ENCODE results near the gene FAU.

The FAU gene

GRCh38 chr11:65083834-65084597 is 37.9 kb downstream of the FAU start, which contains the start of the genes CDCA5 and ZFPL1:
Gene CDCA5 (minus strand): TSS chr11:65084040. CDS start chr11:65083978, 62 bp downstream.
Gene ZFPL1 (plus strand): TSS chr11:65084222. CDS start chr11:65084699, 477 bp downstream.
- no peaks in the 10 kb centered on the region for H3K27me3 ChIP-seq (ENCODE audit: low read depth)
- H3K4me1 ChIP-seq: peaks cover 6% of the 10 kb centered on the region
- peak within 1 kb of the TSS; percentile 98 for H3K4me3 ChIP-seq
- in situ Hi-C loops (cut with MboI; ENCODE audit: low sequenced_read_pairs): no loop called here
- peaks cover 62% of the 10 kb centered on the region for H3K36me3 ChIP-seq (replicated peaks)
- H3K9me3 ChIP-seq: no peaks in the 10 kb centered on the region
- peak; percentile 94 to 96 for DNase-seq (ENCODE audit: low spot score in 2 of 2)

- peak overlapping the region; percentile 98 for H3K4me3 ChIP-seq
- no peak for DNase-seq (ENCODE audit: low spot score in 2 of 2)
- in situ Hi-C loops (cut with MboI; ENCODE audit: low sequenced_read_pairs): no loop called here
- H3K27me3 ChIP-seq (ENCODE audit: low read depth): no peaks in the 10 kb centered on the region
- peaks cover 6% of the 10 kb centered on the region for H3K4me1 ChIP-seq
- no peaks in the 10 kb centered on the region for H3K9me3 ChIP-seq
- peaks cover 69% of the 10 kb centered on the region for H3K36me3 ChIP-seq (replicated peaks)
These were observed 38.6 kb downstream of the FAU start for GRCh38 chr11:65083134-65083833.

GRCh38 chr11:65078786-65079342 is 43.1 kb downstream of the FAU start:
- H3K36me3 ChIP-seq (replicated peaks): peaks cover 77% of the 10 kb centered on the region
- no peak for DNase-seq (ENCODE audit: low spot score in 2 of 2)
- H3K4me3 ChIP-seq: no peak overlapping the region
- H3K4me1 ChIP-seq: peaks cover 6% of the 10 kb centered on the region
- in situ Hi-C loops (cut with MboI; ENCODE audit: low sequenced_read_pairs): no loop called here
- no peaks in the 10 kb centered on the region for H3K27me3 ChIP-seq (ENCODE audit: low read depth)
- no peaks in the 10 kb centered on the region for H3K9me3 ChIP-seq

- Histone ChIP-seq H3K9me3 (no peaks in the 10 kb centered on the region), H3K27me3 (ENCODE audit: low read depth) (no peaks in the 10 kb centered on the region), H3K4me3 (no peak overlapping the region), H3K4me1 (peaks cover 6% of the 10 kb centered on the region), H3K36me3 (replicated peaks) (peaks cover 72% of the 10 kb centered on the region)
- peak in 1 of 2 experiments; percentile 76 for DNase-seq (ENCODE audit: low spot score in 2 of 2)
- in situ Hi-C loops (cut with MboI; ENCODE audit: low sequenced_read_pairs): no loop called here
These were observed 43.8 kb downstream of the FAU start for GRCh38 chr11:65078151-65078550.

- H3K36me3 ChIP-seq (replicated peaks): peaks cover 66% of the 10 kb centered on the region
- peak in 1 of 2 experiments; percentile 31 for DNase-seq (ENCODE audit: low spot score in 2 of 2)
- H3K4me3 ChIP-seq: no peak overlapping the region
These were observed 44.5 kb downstream of the FAU start for GRCh38 chr11:65077451-65077850.

GRCh38 chr11:65072631-65072966 is 49.3 kb downstream of the FAU start:
- in situ Hi-C loops (cut with MboI; ENCODE audit: low sequenced_read_pairs): no loop called here
- Histone ChIP-seq H3K27me3 (ENCODE audit: low read depth) (no peaks in the 10 kb centered on the region), H3K36me3 (replicated peaks) (peaks cover 21% of the 10 kb centered on the region), H3K4me1 (no peaks in the 10 kb centered on the region), H3K9me3 (no peaks in the 10 kb centered on the region), H3K4me3 (no peak overlapping the region)
- DNase-seq (ENCODE audit: low spot score in 2 of 2): no peak

More at GRCh38 chr11:65077451-65077850, 44.5 kb downstream of the FAU start:
- H3K27me3 ChIP-seq (ENCODE audit: low read depth): no peaks in the 10 kb centered on the region
- in situ Hi-C loops (cut with MboI; ENCODE audit: low sequenced_read_pairs): no loop called here
- H3K4me1 ChIP-seq: peaks cover under 1% of the 10 kb centered on the region; the same call in 1 of the 2 replicates
- H3K9me3 ChIP-seq: no peaks in the 10 kb centered on the region

- in situ Hi-C loops (cut with MboI; ENCODE audit: low sequenced_read_pairs): no loop called here
- DNase-seq (ENCODE audit: low spot score in 2 of 2): no peak
- H3K36me3 ChIP-seq (replicated peaks): peaks cover 16% of the 10 kb centered on the region
- H3K4me3 ChIP-seq: no peak overlapping the region
- no peaks in the 10 kb centered on the region for H3K27me3 ChIP-seq (ENCODE audit: low read depth)
- no peaks in the 10 kb centered on the region for H3K9me3 ChIP-seq
- no peaks in the 10 kb centered on the region for H3K4me1 ChIP-seq
These were observed 49.9 kb downstream of the FAU start for GRCh38 chr11:65071907-65072630.

Data from HAP-1 (cell line).